HCT116 (cell line): ENCODE data around the gene ARL4C. TPM values are rescaled to one million over a fixed set of nuclear protein-coding genes. Genes with fewer than 3 reads are reported as not detected.

Source experiments
- ATAC-seq: fragments of 200-7000 bp; cut with Tn5 transposase; 2 replicates; pipeline ENCODE4 v1.9.1; 2020; ENCODE audit warnings: mild to moderate bottlenecking, moderate library complexity
- BruUV-seq: library from RNA; stranded (reverse); fragments of 400-500 nt; replicated peaks from 2 replicates; lab custom pipeline; 2021; lab: Mats Ljungman, UMichigan
- CTCF ChIA-PET: fragments of 300-600 bp; sonication (Branson Sonifier 250); formaldehyde crosslinking; loops from one replicate; lab custom pipeline; 2021; ENCODE audit warnings: antibody characterized with exemption; lab: Charles Lee
- POLR2A ChIA-PET: fragments of 300-600, 350-600 bp; sonication (Branson Sonifier 250); formaldehyde crosslinking; loops from one replicate; lab custom pipeline; 2021; ENCODE audit warnings: antibody characterized with exemption; lab: Charles Lee
- RAD21 ChIA-PET, 2 experiments: fragments of 300-600 bp; sonication (Branson Sonifier 250); formaldehyde crosslinking; loops; one replicate each; lab custom pipeline; 2023; ENCODE audit warnings: low total read pairs in 2 of 2; ENCODE audit not compliant: uncharacterized antibody in 2 of 2, unreplicated experiment in 2 of 2, low non-redundant PET in 1 of 2; lab: Charles Lee
- DNase-seq: peaks from one replicate; pipeline ENCODE4 v3.0.0-alpha.2; 2010; ENCODE audit warnings: low read depth, low spot score
- H2AFZ ChIP-seq: fragments of 200-600 bp; shearing (Covaris generic), sonication (generic); 2 replicates; pipeline ENCODE4 v1.6.1; 2017; ENCODE audit warnings: low read depth, mixed run types, mixed read lengths, antibody characterized with exemption, low read length; ENCODE audit not compliant: poor library complexity, severe bottlenecking
- H3K27ac ChIP-seq: 2 replicates; pipeline ENCODE4 v1.5.1; 2012; ENCODE audit warnings: low read depth, low read length
- H3K27me3 ChIP-seq: fragments of 200-600 bp; sonication (generic); 2 replicates; pipeline ENCODE4 v1.6.1; 2016; ENCODE audit warnings: mixed run types, low read length, mixed read lengths; ENCODE audit not compliant: insufficient read depth
- H3K36me3 ChIP-seq, 2 experiments: fragments of 200-500 bp in 1 of 2; fragments of 200-600 bp in 1 of 2; sonication (Bioruptor generic) in 1 of 2; sonication (generic) in 1 of 2; 2 replicates each; pipeline versions ENCODE4 v1.5.1 to v1.6.1; 2014 to 2016; ENCODE audit warnings: low read length in 2 of 2, inconsistent platforms in 1 of 2, mixed read lengths in 1 of 2, mixed run types in 1 of 2; ENCODE audit not compliant: insufficient read depth in 2 of 2, control insufficient read depth in 1 of 2
- H3K4me1 ChIP-seq, 2 experiments: fragments of 200-600 bp in 1 of 2; sonication (generic) in 1 of 2; 2 replicates each; pipeline versions ENCODE4 v1.5.1 to v1.6.1; 2012 to 2017; ENCODE audit warnings: low read length in 2 of 2, inconsistent platforms in 1 of 2, mild to moderate bottlenecking in 1 of 2, mixed read lengths in 1 of 2, mixed run types in 1 of 2, moderate library complexity in 1 of 2; ENCODE audit not compliant: insufficient read depth in 2 of 2, control insufficient read depth in 1 of 2
- H3K4me2 ChIP-seq: fragments of 200-600 bp; sonication (generic); 2 replicates; pipeline ENCODE4 v1.6.1; 2017; ENCODE audit warnings: mixed run types, low read length, mixed read lengths
- H3K4me3 ChIP-seq, 2 experiments: fragments of 200-600 bp in 1 of 2; sonication (generic) in 1 of 2; replicated peaks in 1 of 2; 2 replicates each; pipeline ENCODE4 v1.5.1; 2011 to 2016; ENCODE audit warnings: low read length in 2 of 2, control low read depth in 1 of 2, low read depth in 1 of 2, mild to moderate bottlenecking in 1 of 2, mixed read lengths in 1 of 2, mixed run types in 1 of 2
- H3K79me2 ChIP-seq: fragments of 200-600 bp; sonication (generic); 2 replicates; pipeline ENCODE4 v1.6.1; 2017; ENCODE audit warnings: mild to moderate bottlenecking, mixed run types, low read length, moderate library complexity, mixed read lengths; ENCODE audit not compliant: insufficient read depth
- H3K9ac ChIP-seq: fragments of 200-600 bp; sonication (generic); 2 replicates; pipeline ENCODE4 v1.6.1; 2016; ENCODE audit warnings: low read length, mixed read lengths
- H3K9me2 ChIP-seq: fragments of 200-600 bp; sonication (generic), shearing (Covaris generic); 2 replicates; pipeline ENCODE4 v1.6.1; 2017; ENCODE audit warnings: mixed run types, mild to moderate bottlenecking, moderate library complexity; ENCODE audit not compliant: insufficient read depth
- H3K9me3 ChIP-seq, 2 experiments: fragments of 200-500 bp in 1 of 2; fragments of 200-600 bp in 1 of 2; sonication (Bioruptor generic) in 1 of 2; sonication (generic) in 1 of 2; 2 replicates each; pipeline ENCODE4 v1.6.1; 2014 to 2017; ENCODE audit warnings: low read length in 2 of 2, mixed read lengths in 2 of 2, inconsistent platforms in 1 of 2, low read depth in 1 of 2, mild to moderate bottlenecking in 1 of 2, mixed run types in 1 of 2, moderate library complexity in 1 of 2; ENCODE audit not compliant: control insufficient read depth in 1 of 2, insufficient read depth in 1 of 2
- H4K20me1 ChIP-seq: fragments of 200-600 bp; sonication (generic), shearing (Covaris generic); 2 replicates; pipeline ENCODE4 v1.6.1; 2017; ENCODE audit warnings: mixed run types, mild to moderate bottlenecking, moderate library complexity; ENCODE audit not compliant: insufficient read depth
- CEBPB ChIP-seq: IDR thresholded peaks from 2 replicates; pipeline ENCODE4 v1.6.1; 2012; ENCODE audit warnings: low read depth
- EGR1 ChIP-seq: IDR thresholded peaks from 2 replicates; pipeline ENCODE4 v1.6.1; 2012; ENCODE audit warnings: low read depth
- ELF1 ChIP-seq: IDR thresholded peaks from 2 replicates; pipeline ENCODE4 v1.6.1; 2012; ENCODE audit warnings: low read depth, borderline replicate concordance
- EZH2 ChIP-seq: fragments of 200-600 bp; sonication (generic); IDR thresholded peaks from 2 replicates; pipeline ENCODE4 v1.6.1; 2017; ENCODE audit warnings: antibody characterized with exemption, mixed run types
- EZH2phosphoT487 ChIP-seq: fragments of 200-600 bp; IDR thresholded peaks from 2 replicates; pipeline ENCODE4 v1.6.1; 2018; ENCODE audit warnings: antibody characterized with exemption, borderline replicate concordance
- FOSL1 ChIP-seq: IDR thresholded peaks from 2 replicates; pipeline ENCODE4 v1.6.1; 2012; ENCODE audit warnings: low read depth
- JUND ChIP-seq: IDR thresholded peaks from 2 replicates; pipeline ENCODE4 v1.6.1; 2012
- POLR2A ChIP-seq: IDR thresholded peaks from 2 replicates; pipeline ENCODE4 v1.7.0; 2011; ENCODE audit warnings: borderline replicate concordance; ENCODE audit not compliant: insufficient read depth, insufficient read length; ENCODE audit errors: extremely low read depth
- POLR2AphosphoS5 ChIP-seq: IDR thresholded peaks from 2 replicates; pipeline ENCODE4 v1.6.1; 2011; ENCODE audit warnings: mild to moderate bottlenecking, low read depth, low read length, moderate library complexity
- SP1 ChIP-seq: IDR thresholded peaks from 2 replicates; pipeline ENCODE4 v1.6.1; 2012; ENCODE audit warnings: low read depth
- SRF ChIP-seq: IDR thresholded peaks from 2 replicates; pipeline ENCODE4 v1.6.1; 2012; ENCODE audit warnings: low read depth
- TCF7L2 ChIP-seq: IDR thresholded peaks from 2 replicates; pipeline ENCODE4 v1.7.0; 2011; ENCODE audit warnings: borderline replicate concordance, inconsistent platforms; ENCODE audit not compliant: insufficient read depth, insufficient read length; ENCODE audit errors: extremely low read depth
- YY1 ChIP-seq: IDR thresholded peaks from 2 replicates; pipeline ENCODE4 v1.6.1; 2011; ENCODE audit warnings: low read length, low read depth, moderate library complexity, mild to moderate bottlenecking; ENCODE audit not compliant: insufficient replicate concordance; ENCODE audit errors: extremely low read depth
- ZFX ChIP-seq: fragments of 450-650 bp; IDR thresholded peaks from 2 replicates; pipeline ENCODE4 v1.6.1; 2017
- intact Hi-C: fragments of 100-400 bp; cut with micrococcal nuclease; formaldehyde crosslinking; loops from 2 replicates; pipeline ENCODE4 v1.10.0; 2022
- total RNA-seq: library from RNA; stranded (reverse); gene quantifications from one replicate; pipeline ENCODE4 v1.2.1, GENCODE V29; 2021; ENCODE audit not compliant: unreplicated experiment
- TF ChIP-seq, protein P1 (sequence below): IDR thresholded peaks from 2 replicates; pipeline ENCODE4 v1.6.1; 2012
- TF ChIP-seq, protein P2 (sequence below), 3 experiments: fragments of 200-600 bp in 1 of 3; sonication (generic) in 1 of 3; IDR thresholded peaks in 2 of 3; conservative IDR thresholded peaks in 1 of 3; 2 replicates each; pipeline ENCODE4 v1.5.1; 2012 to 2017; ENCODE audit warnings: low read depth in 2 of 3, low read length in 2 of 3, antibody characterized with exemption in 1 of 3, borderline replicate concordance in 1 of 3, control low read depth in 1 of 3, mild to moderate bottlenecking in 1 of 3, mixed read lengths in 1 of 3, mixed run types in 1 of 3, moderate library complexity in 1 of 3; ENCODE audit not compliant: insufficient read depth in 1 of 3

The ARL4C gene
- total RNA-seq, 1 experiment from 2014 or later: 4.1 TPM

DNA sequence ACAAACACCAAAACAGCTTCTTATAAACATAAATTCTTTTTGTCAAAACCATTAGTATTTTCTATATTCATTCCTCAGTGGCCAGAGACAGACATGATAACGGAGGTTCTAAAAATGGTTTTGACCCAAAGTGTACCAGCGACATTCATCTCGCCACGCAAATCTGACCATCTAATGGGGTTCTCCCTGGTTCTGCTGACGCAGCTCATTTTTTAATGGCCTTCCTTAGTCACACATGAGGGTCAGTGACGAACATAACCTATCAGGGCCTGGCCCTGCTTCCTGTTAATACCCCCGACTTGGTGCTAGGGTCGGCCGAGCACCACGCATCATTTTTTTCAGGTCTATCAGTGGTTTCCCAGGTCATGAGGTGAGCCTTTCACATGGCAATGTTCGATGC is 45.9 kb upstream of the ARL4C start (continued):
- TF ChIP-seq ELF1: no peak
- no peak for TF ChIP-seq JUND
- no peak for TF ChIP-seq EZH2
- TF ChIP-seq EGR1: no peak
- no peak for TF ChIP-seq FOSL1
- TF ChIP-seq TCF7L2: no peak

DNA sequence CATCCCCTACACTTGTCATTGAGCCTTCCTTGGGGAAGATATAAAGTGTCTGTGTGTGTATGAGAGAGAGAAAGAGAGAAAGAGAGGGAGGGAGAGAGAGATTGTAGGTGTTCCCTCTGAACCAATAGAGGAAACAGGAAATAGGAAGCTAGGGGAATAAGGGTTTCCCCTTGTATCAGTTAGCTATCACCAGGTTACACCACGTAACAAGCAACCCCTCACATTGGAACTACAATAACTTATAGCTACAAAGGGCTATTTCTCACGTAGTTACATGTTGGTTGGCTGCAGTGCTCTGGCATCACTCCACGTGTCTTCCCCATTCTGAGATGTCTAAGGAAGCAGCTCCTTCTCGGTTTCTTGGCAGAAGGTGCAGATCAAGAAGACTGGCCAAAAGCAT is 41.0 kb upstream of the ARL4C start:
- BruUV-seq: no TSS peak
- H3K4me1 ChIP-seq: no peaks in the 10 kb centered on the region
- ATAC-seq: no peak

More for the DNA sequence above, 41.0 kb upstream of the ARL4C start:
- Histone ChIP-seq H3K36me3 (no peaks in the 10 kb centered on the region), H3K9me2 (no peaks in the 10 kb centered on the region), H3K4me3 (no peak overlapping the region), H2AFZ (no peak overlapping the region), H3K9me3 (peaks cover 0 to 5% of the 10 kb centered on the region in 2 experiments; a peak in 1 of 4 replicates), H3K79me2 (no peaks in the 10 kb centered on the region), H3K9ac (no peak overlapping the region), H3K27ac (no peak overlapping the region), H3K4me2 (no peak overlapping the region), H4K20me1 (no peaks in the 10 kb centered on the region), H3K27me3 (no peaks in the 10 kb centered on the region)
- TF ChIP-seq POLR2A (no peak), EZH2phosphoT487 (no peak), SP1 (no peak), ZFX (no peak), EZH2 (no peak), POLR2AphosphoS5 (no peak), YY1 (no peak), CEBPB (no peak), ELF1 (no peak), TCF7L2 (no peak), FOSL1 (no peak), SRF (no peak)
- TF ChIP-seq, protein P1, sequence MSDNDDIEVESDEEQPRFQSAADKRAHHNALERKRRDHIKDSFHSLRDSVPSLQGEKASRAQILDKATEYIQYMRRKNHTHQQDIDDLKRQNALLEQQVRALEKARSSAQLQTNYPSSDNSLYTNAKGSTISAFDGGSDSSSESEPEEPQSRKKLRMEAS: no peak
- TF ChIP-seq, protein P2, sequence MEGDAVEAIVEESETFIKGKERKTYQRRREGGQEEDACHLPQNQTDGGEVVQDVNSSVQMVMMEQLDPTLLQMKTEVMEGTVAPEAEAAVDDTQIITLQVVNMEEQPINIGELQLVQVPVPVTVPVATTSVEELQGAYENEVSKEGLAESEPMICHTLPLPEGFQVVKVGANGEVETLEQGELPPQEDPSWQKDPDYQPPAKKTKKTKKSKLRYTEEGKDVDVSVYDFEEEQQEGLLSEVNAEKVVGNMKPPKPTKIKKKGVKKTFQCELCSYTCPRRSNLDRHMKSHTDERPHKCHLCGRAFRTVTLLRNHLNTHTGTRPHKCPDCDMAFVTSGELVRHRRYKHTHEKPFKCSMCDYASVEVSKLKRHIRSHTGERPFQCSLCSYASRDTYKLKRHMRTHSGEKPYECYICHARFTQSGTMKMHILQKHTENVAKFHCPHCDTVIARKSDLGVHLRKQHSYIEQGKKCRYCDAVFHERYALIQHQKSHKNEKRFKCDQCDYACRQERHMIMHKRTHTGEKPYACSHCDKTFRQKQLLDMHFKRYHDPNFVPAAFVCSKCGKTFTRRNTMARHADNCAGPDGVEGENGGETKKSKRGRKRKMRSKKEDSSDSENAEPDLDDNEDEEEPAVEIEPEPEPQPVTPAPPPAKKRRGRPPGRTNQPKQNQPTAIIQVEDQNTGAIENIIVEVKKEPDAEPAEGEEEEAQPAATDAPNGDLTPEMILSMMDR (IDR thresholded peaks at IDR 0.05 in 2 of 3, conservative IDR thresholded peaks at IDR 0.05 in 1 of 3; ENCODE audit: borderline replicate concordance in 1 of 3, insufficient read depth in 1 of 3, low read depth in 2 of 3, low read length in 2 of 3): no peak
- ChIA-PET CTCF (no interaction called here), RAD21 (no interaction called here), POLR2A (no interaction called here)
- intact Hi-C loops: no loop called here
- DNase-seq: no peak
